Fibroblast of pulmonary artery (primary cell): ENCODE measurements around the gene RIOX2.

Experiments
- DNase-seq: peaks from one replicate; pipeline ENCODE4 v3.0.0-alpha.2; 2010; ENCODE audit warnings: low read depth
- H3K4me3 ChIP-seq: replicated peaks from 2 replicates; pipeline ENCODE4 v1.5.1; 2011; ENCODE audit warnings: low read depth, mild to moderate bottlenecking, control low read depth, low read length, moderate library complexity
- CTCF ChIP-seq: IDR thresholded peaks from 2 replicates; pipeline ENCODE4 v1.5.1; 2011; ENCODE audit warnings: mild to moderate bottlenecking, control low read depth, low read length, inconsistent platforms; ENCODE audit errors: missing control alignments

The RIOX2 gene

DNA sequence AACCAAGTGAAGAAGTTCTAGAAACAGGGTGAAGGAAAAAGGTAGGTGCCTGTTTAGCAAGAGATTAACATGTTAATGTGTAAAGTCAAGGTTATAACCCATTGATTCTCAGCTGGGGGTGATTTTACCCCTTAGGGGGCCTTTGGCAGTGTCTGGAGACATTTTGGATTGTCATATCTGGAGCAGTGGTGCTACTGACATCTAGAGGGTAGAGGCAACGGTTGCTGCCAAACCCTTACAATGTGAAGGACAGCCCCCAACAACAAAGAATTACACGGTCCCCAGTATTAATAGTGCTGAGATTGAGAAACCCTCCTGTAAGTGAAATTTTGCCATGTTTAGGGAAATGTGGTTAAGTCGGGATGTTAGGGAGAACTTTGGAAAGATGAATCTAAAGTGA, 75.7 kb downstream of the RIOX2 start:
- no peak for TF ChIP-seq CTCF
- no peak for DNase-seq
- H3K4me3 ChIP-seq: no peak overlapping the region

DNA sequence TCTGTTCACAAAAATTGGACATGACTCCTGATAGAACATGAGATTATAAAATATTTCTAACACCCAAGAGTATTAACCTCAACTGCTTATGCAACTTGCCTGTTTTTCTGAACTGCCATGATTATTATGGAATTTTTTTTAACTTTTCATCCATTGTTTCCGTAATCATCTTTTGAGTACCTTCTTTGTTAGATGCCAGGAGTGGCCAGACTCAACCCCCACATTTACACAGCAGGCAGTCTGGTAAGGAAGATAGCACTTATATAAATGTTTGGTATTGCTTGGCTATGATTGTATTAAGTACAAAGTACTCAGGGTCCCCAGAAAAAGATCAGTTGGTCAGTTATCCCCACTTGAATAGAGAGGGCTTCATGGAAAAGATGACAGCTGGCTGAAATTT, 76.1 kb downstream of the RIOX2 start:
- no peak overlapping the region for H3K4me3 ChIP-seq
- TF ChIP-seq CTCF: no peak
- no peak for DNase-seq

DNA sequence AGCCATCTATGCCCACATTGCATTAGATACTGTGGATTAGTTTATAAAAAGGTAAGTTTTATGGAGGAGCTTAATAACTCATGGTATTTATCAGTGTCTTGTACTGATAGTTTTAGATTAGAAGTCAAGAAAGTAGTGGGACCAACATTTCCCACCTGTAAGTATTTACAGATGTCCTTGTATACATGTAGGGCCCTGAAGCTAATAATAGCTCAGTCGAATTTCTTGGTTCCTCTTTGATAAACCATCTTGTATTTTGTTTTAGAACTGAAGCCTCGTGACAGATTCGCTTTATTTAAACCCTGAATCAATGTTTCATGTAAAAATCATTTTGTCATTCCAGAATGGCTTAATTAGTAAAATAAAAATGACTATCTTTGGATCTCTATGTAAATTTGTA, 77.0 kb downstream of the RIOX2 start:
- H3K4me3 ChIP-seq: no peak overlapping the region
- no peak for TF ChIP-seq CTCF

GRCh38 chr3:97892852-97893251, 79.4 kb downstream of the RIOX2 start:
- no peak for TF ChIP-seq CTCF
- no peak for DNase-seq
- H3K4me3 ChIP-seq: no peak overlapping the region

More for the DNA sequence above, 77.0 kb downstream of the RIOX2 start:
- DNase-seq: no peak
